Measurements from ENCODE around the gene CBL. TPM values are rescaled to one million over a fixed set of nuclear protein-coding genes. Genes with fewer than 3 reads are reported as not detected.
A peak's percentile ranks its signal among the peaks of the same experiment; 100 is the strongest.

The CBL gene
- total RNA-seq, 2 donors from 2014 or later, result 36.1 to 41.9 TPM

DNA sequence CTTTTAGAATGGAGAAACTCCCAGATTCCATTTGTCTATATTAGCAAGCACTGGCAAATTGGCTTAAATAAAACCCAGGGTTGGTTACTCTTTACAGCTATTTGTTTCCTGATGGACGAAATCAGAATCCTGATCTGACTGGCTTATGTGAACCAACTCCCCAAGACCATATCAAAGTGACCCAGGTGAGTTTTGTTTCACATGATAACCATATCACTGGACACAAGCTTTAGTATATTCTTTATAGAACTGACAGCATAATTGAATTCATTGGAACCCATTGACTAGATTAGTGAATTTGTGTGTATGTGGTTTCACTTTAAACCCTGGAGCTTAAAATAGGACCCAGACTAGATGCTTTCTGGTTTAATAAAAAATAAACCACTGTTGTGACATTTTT is 71.5 kb downstream of the CBL start:
- Mint-ChIP-seq H3K4me3 (no peak overlapping the region), H3K36me3 (ENCODE audit: low read depth) (peaks cover 9% of the 10 kb centered on the region), H3K27me3 (no peaks in the 10 kb centered on the region), H3K4me1 (peaks cover 10% of the 10 kb centered on the region), H3K27ac (no peak overlapping the region)
- ATAC-seq (no peak), DNase-seq (no peak)
- H3K9me3 ChIP-seq (ENCODE audit: control insufficient read depth, low read length, poor library complexity, severe bottlenecking), result no peaks in the 10 kb centered on the region

DNA sequence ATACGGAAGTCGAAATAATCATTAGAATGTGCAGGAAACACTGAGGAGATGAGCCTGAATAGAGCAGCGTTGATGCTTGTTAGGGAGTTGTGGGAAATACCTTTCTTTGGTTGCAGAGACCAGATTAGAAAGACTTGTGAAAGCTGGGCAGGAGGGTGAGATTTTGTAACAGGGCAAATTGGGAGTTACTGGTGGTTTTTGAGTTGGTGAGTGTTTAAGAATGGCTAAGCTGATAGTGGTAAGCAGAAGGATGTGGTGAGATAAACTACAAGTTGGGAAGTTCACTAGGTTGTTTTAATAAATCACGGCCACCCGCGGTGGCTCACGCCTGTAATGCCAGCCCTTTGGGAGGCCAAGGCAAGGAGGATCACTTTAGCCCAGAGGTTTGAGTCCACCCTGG is 76.4 kb downstream of the CBL start:
- peaks cover 13% of the 10 kb centered on the region for H3K36me3 Mint-ChIP-seq (ENCODE audit: low read depth)

DNA sequence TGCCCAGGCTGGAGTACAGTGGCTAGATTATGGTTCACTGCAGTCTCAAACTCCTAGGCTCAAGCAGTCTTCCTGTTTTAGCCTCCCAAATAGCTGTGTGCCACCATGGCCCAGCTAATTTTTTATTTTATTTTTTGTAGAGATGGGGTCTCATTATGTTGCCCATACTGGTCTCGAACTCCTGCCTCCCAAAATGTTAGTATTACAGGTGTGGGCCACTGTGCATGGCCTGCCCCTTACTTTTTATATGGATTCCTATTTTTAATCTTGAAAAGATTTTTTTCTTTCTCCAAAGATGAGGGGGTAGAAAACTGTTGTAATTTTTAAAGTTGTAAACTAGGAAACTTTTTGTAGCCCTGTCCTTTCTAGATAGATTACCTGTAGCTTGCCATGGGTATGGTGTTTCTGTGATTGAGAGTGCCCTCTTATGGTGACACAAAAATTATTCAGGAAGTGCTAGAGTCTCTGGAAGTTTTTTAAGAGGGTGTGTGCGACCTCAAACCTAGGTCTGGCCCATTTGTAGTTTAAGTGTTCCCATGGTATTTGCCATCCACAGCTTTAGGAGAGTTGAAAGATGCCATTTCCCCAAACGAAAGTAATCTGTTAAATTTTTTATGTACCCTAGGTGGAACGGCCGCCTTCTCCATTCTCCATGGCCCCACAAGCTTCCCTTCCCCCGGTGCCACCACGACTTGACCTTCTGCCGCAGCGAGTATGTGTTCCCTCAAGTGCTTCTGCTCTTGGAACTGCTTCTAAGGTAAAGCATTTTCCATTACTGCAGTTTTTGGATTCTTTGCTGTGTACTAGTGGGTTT is 78.4 kb downstream of the CBL start:
- peaks cover 17% of the 10 kb centered on the region for H3K4me1 Mint-ChIP-seq
- peak overlapping the region; percentile 61 for H3K4me3 Mint-ChIP-seq
- ATAC-seq (peak; percentile 96), DNase-seq (no peak)
- H3K27ac Mint-ChIP-seq, result peak overlapping the region; percentile 68
- H3K27me3 Mint-ChIP-seq, result no peaks in the 10 kb centered on the region
- H3K36me3 Mint-ChIP-seq (ENCODE audit: low read depth), result peaks cover 11% of the 10 kb centered on the region
- H3K9me3 ChIP-seq (ENCODE audit: control insufficient read depth, low read length, poor library complexity, severe bottlenecking), result no peaks in the 10 kb centered on the region

More for the DNA sequence above, 76.4 kb downstream of the CBL start:
- H3K27ac Mint-ChIP-seq, result peak overlapping the region; percentile 2
- H3K9me3 ChIP-seq (ENCODE audit: control insufficient read depth, low read length, poor library complexity, severe bottlenecking), result no peaks in the 10 kb centered on the region
- ATAC-seq, result no peak
- no peak overlapping the region for H3K4me3 Mint-ChIP-seq
- H3K4me1 Mint-ChIP-seq, result peaks cover 17% of the 10 kb centered on the region
- H3K27me3 Mint-ChIP-seq, result no peaks in the 10 kb centered on the region
- DNase-seq, result no peak

DNA sequence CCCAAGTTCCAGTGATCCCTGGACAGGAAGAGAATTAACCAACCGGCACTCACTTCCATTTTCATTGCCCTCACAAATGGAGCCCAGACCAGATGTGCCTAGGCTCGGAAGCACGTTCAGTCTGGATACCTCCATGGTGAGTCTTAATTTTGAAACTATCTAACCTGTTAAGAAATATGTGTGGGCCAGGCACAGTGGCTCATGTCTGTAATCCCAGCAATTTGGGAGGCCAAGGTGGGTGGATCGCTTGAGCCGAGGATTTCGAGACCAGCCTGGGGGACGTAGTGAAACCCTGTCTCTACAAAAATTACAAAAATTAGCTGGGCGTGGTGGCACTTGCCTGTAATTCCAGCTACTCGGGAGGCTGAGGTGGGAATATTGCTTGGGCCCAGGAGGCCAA is 79.3 kb downstream of the CBL start:
- H3K27me3 Mint-ChIP-seq, result no peaks in the 10 kb centered on the region
- peak overlapping the region; percentile 68 for H3K27ac Mint-ChIP-seq
- ATAC-seq (no peak), DNase-seq (no peak)
- H3K4me1 Mint-ChIP-seq, result peaks cover 15% of the 10 kb centered on the region
- H3K9me3 ChIP-seq (ENCODE audit: control insufficient read depth, low read length, poor library complexity, severe bottlenecking), result no peaks in the 10 kb centered on the region
- H3K4me3 Mint-ChIP-seq, result no peak overlapping the region
- peaks cover 11% of the 10 kb centered on the region for H3K36me3 Mint-ChIP-seq (ENCODE audit: low read depth)

DNA sequence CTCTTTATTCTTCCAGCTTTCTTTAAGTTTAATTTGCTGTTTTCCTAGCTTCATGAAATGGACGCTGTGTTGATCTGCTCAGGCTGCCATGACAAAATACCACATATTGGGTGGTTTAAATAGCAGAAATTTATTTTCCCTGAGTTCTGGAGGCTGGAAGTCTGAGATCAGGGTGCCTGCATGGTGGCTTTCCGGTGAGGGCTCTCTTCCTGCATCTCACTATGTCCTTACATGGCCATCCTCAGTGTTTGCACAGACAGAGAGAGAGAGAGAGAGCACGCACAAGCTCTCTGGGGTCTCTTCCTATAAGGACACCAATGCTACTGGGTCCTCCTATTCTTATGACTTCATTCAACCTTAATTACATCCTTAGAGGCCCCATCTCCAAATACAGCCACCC is 82.1 kb downstream of the CBL start:
- Mint-ChIP-seq H3K4me3 (no peak overlapping the region), H3K4me1 (peaks cover 8% of the 10 kb centered on the region), H3K27me3 (no peaks in the 10 kb centered on the region), H3K27ac (peak overlapping the region; percentile 39), H3K36me3 (ENCODE audit: low read depth) (peaks cover 6% of the 10 kb centered on the region)
- no peak for DNase-seq
- no peak for ATAC-seq
- no peaks in the 10 kb centered on the region for H3K9me3 ChIP-seq (ENCODE audit: control insufficient read depth, low read length, poor library complexity, severe bottlenecking)

DNA sequence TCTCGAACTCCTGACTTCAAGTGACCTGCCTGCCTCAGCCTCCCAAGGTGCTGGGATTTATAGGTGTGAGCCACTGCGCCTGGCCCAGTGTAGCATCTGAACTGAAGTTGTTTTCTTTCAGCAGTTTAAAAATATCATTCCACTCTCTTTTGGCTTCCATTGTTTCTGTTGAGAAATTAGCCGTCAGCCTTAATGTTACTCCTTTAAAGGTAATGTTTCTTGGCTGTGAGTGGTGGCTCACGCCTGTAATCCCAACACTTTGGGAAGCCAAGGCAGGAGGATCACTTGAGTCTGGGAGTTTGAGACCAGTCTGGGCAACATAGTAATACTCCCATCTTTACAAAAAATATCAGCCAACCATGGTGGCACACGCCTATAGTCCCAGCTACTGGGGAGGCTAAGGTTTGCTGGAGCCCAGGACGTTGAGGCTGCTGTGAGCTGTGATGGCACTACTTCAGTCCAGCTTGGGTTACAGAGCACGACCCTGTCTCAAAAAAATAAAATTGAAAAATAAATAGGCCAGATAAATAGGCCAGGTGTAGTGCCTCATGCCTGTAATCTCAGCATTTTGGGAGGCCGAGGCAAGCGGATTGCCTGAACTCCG is 84.9 kb downstream of the CBL start:
- H3K36me3 Mint-ChIP-seq (ENCODE audit: low read depth), result peaks cover 6% of the 10 kb centered on the region
- no peak overlapping the region for H3K27ac Mint-ChIP-seq
- no peaks in the 10 kb centered on the region for H3K27me3 Mint-ChIP-seq
- peaks cover 3% of the 10 kb centered on the region for H3K4me1 Mint-ChIP-seq
- ATAC-seq (no peak), DNase-seq (no peak)
- H3K9me3 ChIP-seq (ENCODE audit: control insufficient read depth, low read length, poor library complexity, severe bottlenecking), result no peaks in the 10 kb centered on the region
- H3K4me3 Mint-ChIP-seq, result no peak overlapping the region

DNA sequence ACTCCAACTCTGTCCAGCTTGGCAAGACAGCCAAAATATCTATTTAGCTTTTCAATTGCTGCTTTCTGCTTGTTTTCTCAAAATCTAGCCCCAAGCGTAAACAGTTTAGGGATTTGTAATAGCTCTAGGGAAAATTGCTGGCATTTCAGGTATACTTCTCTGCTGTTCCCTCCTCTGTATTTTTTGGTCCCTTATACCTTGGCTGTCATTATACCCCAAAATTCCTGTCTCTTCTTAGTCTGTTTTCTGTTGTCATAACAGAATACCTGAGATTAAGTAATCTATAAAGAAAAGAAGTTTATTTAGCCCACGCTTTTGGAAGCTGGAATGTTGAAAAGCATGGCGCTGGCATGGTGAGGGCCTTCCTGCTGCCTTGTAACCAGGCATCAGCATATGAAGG is 87.3 kb downstream of the CBL start:
- H3K27me3 Mint-ChIP-seq, result no peaks in the 10 kb centered on the region
- DNase-seq (no peak), ATAC-seq (no peak)
- H3K27ac Mint-ChIP-seq, result no peak overlapping the region
- no peaks in the 10 kb centered on the region for H3K9me3 ChIP-seq (ENCODE audit: control insufficient read depth, low read length, poor library complexity, severe bottlenecking)
- no peak overlapping the region for H3K4me3 Mint-ChIP-seq
- peaks cover 7% of the 10 kb centered on the region for H3K36me3 Mint-ChIP-seq (ENCODE audit: low read depth)
- H3K4me1 Mint-ChIP-seq, result no peaks in the 10 kb centered on the region

DNA sequence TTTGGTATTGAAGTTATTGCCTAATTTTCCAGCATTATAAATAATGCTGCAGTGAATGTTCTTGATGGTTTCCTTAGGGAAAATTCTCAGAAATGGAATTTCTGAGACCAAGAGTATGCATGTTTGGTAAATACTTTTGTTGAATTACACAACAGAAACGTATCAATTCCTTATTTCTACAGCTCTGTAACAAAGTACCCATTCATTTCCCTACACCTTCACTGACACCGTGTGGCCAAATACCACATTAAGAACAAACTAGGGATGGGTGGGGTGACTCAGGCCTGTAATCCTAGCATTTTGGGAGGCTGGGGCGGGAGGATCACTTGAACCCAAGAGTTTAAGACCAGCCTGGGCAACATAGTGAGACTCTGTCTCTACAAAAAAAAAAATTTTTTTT is 89.0 kb downstream of the CBL start:
- Mint-ChIP-seq H3K27ac (peak overlapping the region; percentile 49), H3K4me3 (no peak overlapping the region), H3K4me1 (peaks cover under 1% of the 10 kb centered on the region), H3K36me3 (ENCODE audit: low read depth) (peaks cover 7% of the 10 kb centered on the region), H3K27me3 (no peaks in the 10 kb centered on the region)
- no peak for ATAC-seq
- no peaks in the 10 kb centered on the region for H3K9me3 ChIP-seq (ENCODE audit: control insufficient read depth, low read length, poor library complexity, severe bottlenecking)
- no peak for DNase-seq

DNA sequence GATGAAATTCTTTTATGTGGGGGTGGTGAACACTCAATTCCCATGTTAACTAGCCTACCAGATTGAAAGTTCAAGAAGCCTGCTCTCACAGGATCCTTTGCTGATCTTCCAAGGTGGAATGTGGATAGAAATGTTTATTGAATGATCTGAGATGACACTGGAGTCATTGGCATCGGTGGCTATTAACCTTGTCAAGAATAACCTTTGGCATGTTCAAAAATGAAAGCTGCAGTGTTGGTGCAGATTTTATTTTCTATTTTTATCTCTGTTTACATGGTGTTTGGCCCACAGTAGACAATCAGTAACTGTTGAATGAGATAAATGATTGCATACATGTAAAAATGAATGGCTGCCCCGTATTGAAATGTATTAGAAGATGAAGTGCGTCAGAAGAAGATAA is 91.8 kb downstream of the CBL start:
- Mint-ChIP-seq H3K27me3 (no peaks in the 10 kb centered on the region), H3K4me1 (peaks cover 2% of the 10 kb centered on the region), H3K4me3 (no peak overlapping the region), H3K27ac (no peak overlapping the region), H3K36me3 (ENCODE audit: low read depth) (peaks cover 8% of the 10 kb centered on the region)
- DNase-seq (no peak), ATAC-seq (no peak)
- H3K9me3 ChIP-seq (ENCODE audit: control insufficient read depth, low read length, poor library complexity, severe bottlenecking), result no peaks in the 10 kb centered on the region

DNA sequence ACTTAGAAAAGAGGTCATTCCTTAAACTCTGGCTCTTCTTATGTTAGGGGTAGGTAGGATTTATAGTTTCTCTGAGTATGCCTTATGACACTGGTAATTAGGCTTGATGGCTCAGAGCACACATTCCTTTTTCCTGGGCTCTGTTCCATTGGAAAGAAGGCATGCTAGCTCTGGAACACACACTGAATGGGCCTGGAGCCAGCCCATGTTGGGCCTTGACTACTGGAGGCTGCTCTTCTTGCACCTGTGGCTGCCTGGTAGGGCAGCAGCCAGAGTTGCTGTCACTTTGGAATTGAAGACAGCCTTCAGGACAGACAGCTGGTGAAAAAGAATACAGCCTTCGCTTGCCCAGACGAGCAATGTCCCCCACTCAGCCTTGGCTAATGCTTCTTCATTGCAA is 92.6 kb downstream of the CBL start:
- Mint-ChIP-seq H3K27me3 (no peaks in the 10 kb centered on the region), H3K4me3 (no peak overlapping the region), H3K27ac (no peak overlapping the region), H3K36me3 (ENCODE audit: low read depth) (peaks cover 8% of the 10 kb centered on the region), H3K4me1 (peaks cover 4% of the 10 kb centered on the region)
- no peaks in the 10 kb centered on the region for H3K9me3 ChIP-seq (ENCODE audit: control insufficient read depth, low read length, poor library complexity, severe bottlenecking)
- no peak for DNase-seq
- ATAC-seq, result no peak

DNA sequence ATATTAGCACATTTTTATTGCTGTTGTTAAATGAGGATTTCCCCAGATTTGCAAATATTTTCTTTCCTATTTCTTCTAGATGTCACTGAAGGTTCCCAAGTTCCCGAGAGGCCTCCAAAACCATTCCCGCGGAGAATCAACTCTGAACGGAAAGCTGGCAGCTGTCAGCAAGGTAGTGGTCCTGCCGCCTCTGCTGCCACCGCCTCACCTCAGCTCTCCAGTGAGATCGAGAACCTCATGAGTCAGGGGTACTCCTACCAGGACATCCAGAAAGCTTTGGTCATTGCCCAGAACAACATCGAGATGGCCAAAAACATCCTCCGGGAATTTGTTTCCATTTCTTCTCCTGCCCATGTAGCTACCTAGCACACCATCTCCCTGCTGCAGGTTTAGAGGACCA is 93.3 kb downstream of the CBL start:
- no peaks in the 10 kb centered on the region for H3K27me3 Mint-ChIP-seq

DNA sequence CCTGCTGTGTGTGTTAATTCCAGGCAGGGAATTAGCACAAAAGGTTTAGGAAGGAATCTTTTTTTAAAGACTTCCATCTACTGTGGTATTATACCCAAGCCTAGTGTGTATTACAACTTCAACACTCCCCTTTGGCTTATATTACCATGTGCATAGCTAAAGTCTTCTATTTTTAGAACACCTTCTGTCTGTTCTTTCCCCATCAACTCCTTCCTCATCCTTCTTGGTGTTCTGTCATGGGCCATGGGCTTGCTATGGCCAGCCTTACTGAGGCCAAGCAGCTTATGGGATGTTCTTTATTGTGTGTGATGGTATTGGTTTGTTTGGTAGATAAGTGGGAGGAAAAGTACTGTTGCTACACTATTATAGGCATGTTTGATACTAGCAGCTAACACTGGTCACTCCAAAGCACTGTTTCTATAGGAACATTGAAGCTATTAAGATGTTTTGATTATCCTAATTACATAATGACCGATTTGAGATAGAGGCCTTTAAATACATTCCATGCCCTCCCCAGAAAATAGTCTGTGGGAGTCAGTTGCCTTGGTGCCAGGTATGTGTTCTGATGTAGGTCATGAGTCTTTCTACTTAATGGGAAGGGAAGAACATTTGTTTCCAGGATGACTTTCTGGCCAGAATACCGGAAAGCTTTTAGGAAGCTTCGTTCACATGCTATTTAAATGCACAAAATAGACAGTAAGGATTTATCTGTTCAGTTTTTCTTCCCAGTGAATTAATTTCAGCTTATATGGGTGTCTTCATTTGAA is 94.2 kb downstream of the CBL start:
- ATAC-seq, result no peak
- no peak overlapping the region for H3K4me3 Mint-ChIP-seq
- H3K9me3 ChIP-seq (ENCODE audit: control insufficient read depth, low read length, poor library complexity, severe bottlenecking), result no peaks in the 10 kb centered on the region
- H3K27ac Mint-ChIP-seq, result no peak overlapping the region
- DNase-seq, result no peak
- peaks cover 10% of the 10 kb centered on the region for H3K36me3 Mint-ChIP-seq (ENCODE audit: low read depth)
- peaks cover 8% of the 10 kb centered on the region for H3K4me1 Mint-ChIP-seq
- H3K27me3 Mint-ChIP-seq, result no peaks in the 10 kb centered on the region

More for the DNA sequence above, 93.3 kb downstream of the CBL start:
- H3K36me3 Mint-ChIP-seq (ENCODE audit: low read depth), result peaks cover 8% of the 10 kb centered on the region
- H3K27ac Mint-ChIP-seq, result no peak overlapping the region
- ATAC-seq, result no peak
- no peaks in the 10 kb centered on the region for H3K9me3 ChIP-seq (ENCODE audit: control insufficient read depth, low read length, poor library complexity, severe bottlenecking)
- peaks cover 4% of the 10 kb centered on the region for H3K4me1 Mint-ChIP-seq
- DNase-seq, result no peak
- no peak overlapping the region for H3K4me3 Mint-ChIP-seq

DNA sequence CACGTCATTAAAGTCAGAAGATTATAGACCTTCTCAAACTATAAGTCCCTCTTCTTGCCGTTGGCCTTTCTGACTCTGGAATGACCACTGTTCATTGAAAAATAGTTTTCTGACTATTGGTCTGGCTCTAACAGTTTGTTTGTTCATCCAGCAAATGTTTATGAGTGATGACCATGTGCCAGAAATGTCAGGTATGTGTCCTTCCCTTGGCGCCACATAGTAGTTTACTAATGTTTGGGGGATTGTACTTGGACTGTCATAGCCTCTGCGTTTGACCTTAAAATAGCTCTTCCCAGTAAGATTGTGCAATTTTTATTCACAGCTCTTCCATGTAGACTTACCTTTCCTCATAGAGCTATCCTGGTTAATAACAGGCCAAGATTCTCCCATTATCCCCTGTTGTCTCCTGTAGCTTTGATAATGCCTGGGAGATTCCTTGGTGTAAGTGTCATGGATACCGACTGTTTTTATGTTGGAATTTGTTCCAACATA is 97.1 kb downstream of the CBL start:
- H3K36me3 Mint-ChIP-seq (ENCODE audit: low read depth), result peaks cover 4% of the 10 kb centered on the region
- no peak for ATAC-seq
- H3K27me3 Mint-ChIP-seq, result no peaks in the 10 kb centered on the region
- H3K9me3 ChIP-seq (ENCODE audit: control insufficient read depth, low read length, poor library complexity, severe bottlenecking), result no peaks in the 10 kb centered on the region
- H3K27ac Mint-ChIP-seq, result no peak overlapping the region
- DNase-seq, result no peak
- no peak overlapping the region for H3K4me3 Mint-ChIP-seq
- H3K4me1 Mint-ChIP-seq, result peaks cover 19% of the 10 kb centered on the region
